DLD1 (cell line): ENCODE data around the gene MAST4.

Source experiments
- in situ Hi-C: cut with HindIII; loops from 2 replicates; pipeline ENCODE4 v1.10.0; 2017; ENCODE audit warnings: low sequenced_read_pairs

MAST4 gene

GRCh38 chr5:66828548-66829357, 232.6 kb downstream of the MAST4 start:
- in situ Hi-C loops, result no loop called here

- in situ Hi-C loops, result no loop called here
Observed at GRCh38 chr5:66829358-66829674, 233.1 kb downstream of the MAST4 start.

GRCh38 chr5:66829826-66830225, 233.6 kb downstream of the MAST4 start:
- in situ Hi-C loops, result no loop called here

GRCh38 chr5:66830636-66831035, 234.4 kb downstream of the MAST4 start:
- in situ Hi-C loops, result no loop called here

- in situ Hi-C loops, result no loop called here
Observed at GRCh38 chr5:66839636-66840185, 243.5 kb downstream of the MAST4 start.

- in situ Hi-C loops, result no loop called here
Observed at GRCh38 chr5:66840511-66841013, 244.4 kb downstream of the MAST4 start.

GRCh38 chr5:66841264-66841663, 245.1 kb downstream of the MAST4 start:
- in situ Hi-C loops, result no loop called here

GRCh38 chr5:66842540-66842939, 246.3 kb downstream of the MAST4 start:
- in situ Hi-C loops, result no loop called here

GRCh38 chr5:66843065-66843464, 246.9 kb downstream of the MAST4 start:
- in situ Hi-C loops, result no loop called here

- in situ Hi-C loops, result no loop called here
Observed at GRCh38 chr5:66848749-66849641, 252.8 kb downstream of the MAST4 start.

- in situ Hi-C loops, result no loop called here
Observed at GRCh38 chr5:66849803-66850202, 253.6 kb downstream of the MAST4 start.

- in situ Hi-C loops, result no loop called here
Observed at GRCh38 chr5:66850354-66851075, 254.3 kb downstream of the MAST4 start.

GRCh38 chr5:66851306-66851705, 255.1 kb downstream of the MAST4 start:
- in situ Hi-C loops, result no loop called here

- in situ Hi-C loops, result no loop called here
Observed at GRCh38 chr5:66854416-66854815, 258.2 kb downstream of the MAST4 start.

GRCh38 chr5:66856041-66856805, 260.0 kb downstream of the MAST4 start:
- in situ Hi-C loops, result no loop called here

- in situ Hi-C loops, result no loop called here
Observed at GRCh38 chr5:66859526-66859925, 263.3 kb downstream of the MAST4 start.

GRCh38 chr5:66860199-66860975, 264.2 kb downstream of the MAST4 start:
- in situ Hi-C loops, result no loop called here

GRCh38 chr5:66861402-66861801, 265.2 kb downstream of the MAST4 start:
- in situ Hi-C loops, result no loop called here

GRCh38 chr5:66862020-66862419, 265.8 kb downstream of the MAST4 start:
- in situ Hi-C loops, result no loop called here
